CD8-positive, alpha-beta memory T cell (primary cell): ENCODE measurements around the gene DDX21. TPM values are rescaled to one million over a fixed set of nuclear protein-coding genes. Genes with fewer than 3 reads are reported as not detected.
"Not testable (repeated sequence)": the region's sequence is repeated elsewhere in the genome, so short reads cannot be mapped to it uniquely, and the experiment has no call there.

Experiments
- CTCF ChIA-PET: fragments of 350-600 bp; sonication (Branson Sonifier 250); formaldehyde crosslinking; loops from one replicate; lab custom pipeline; 2021; ENCODE audit warnings: antibody characterized with exemption; lab: Charles Lee
- POLR2A ChIA-PET: fragments of 350-600 bp; sonication (Branson Sonifier 250); formaldehyde crosslinking; loops from one replicate; lab custom pipeline; 2021; ENCODE audit warnings: antibody characterized with exemption; lab: Charles Lee
- DNase-seq, 5 donors: peaks; one replicate each; pipeline versions ENCODE4 v3.0.0 to v3.0.0-alpha.2; 2020 to 2022; ENCODE audit warnings: mixed read lengths in 1 of 5
- H3K27ac ChIP-seq: one replicate; pipeline ENCODE4 v1.7.0; 2013; ENCODE audit warnings: low read depth, mild to moderate bottlenecking, low read length, moderate library complexity
- H3K27me3 ChIP-seq: 2 replicates; pipeline ENCODE4 v1.7.0; 2013; ENCODE audit warnings: low read length, mild to moderate bottlenecking; ENCODE audit not compliant: insufficient read depth, poor library complexity, severe bottlenecking
- H3K36me3 ChIP-seq: 2 replicates; pipeline ENCODE4 v1.7.0; 2013; ENCODE audit warnings: mild to moderate bottlenecking, low read length, moderate library complexity; ENCODE audit not compliant: insufficient read depth
- H3K4me1 ChIP-seq: 2 replicates; pipeline ENCODE4 v1.7.0; 2013; ENCODE audit warnings: mild to moderate bottlenecking, low read length, moderate library complexity; ENCODE audit not compliant: insufficient read depth
- H3K4me3 ChIP-seq: 2 replicates; pipeline ENCODE4 v1.7.0; 2013; ENCODE audit warnings: mild to moderate bottlenecking, low read length
- H3K9me3 ChIP-seq: 2 replicates; pipeline ENCODE4 v1.7.0; 2013; ENCODE audit warnings: mild to moderate bottlenecking, low read length
- H3K27ac Mint-ChIP-seq, 8 donors: one replicate each; pipeline ENCODE4 v1.8.0; 2020 to 2021; ENCODE audit warnings: mixed read lengths in 8 of 8, mild to moderate bottlenecking in 6 of 8, inconsistent platforms in 3 of 8, moderate library complexity in 3 of 8
- H3K27me3 Mint-ChIP-seq, 2 donors: one replicate each; pipeline ENCODE4 v1.8.0; 2020 to 2021; ENCODE audit warnings: mixed read lengths in 2 of 2, mild to moderate bottlenecking in 1 of 2, moderate library complexity in 1 of 2
- H3K36me3 Mint-ChIP-seq, 3 donors: one replicate each; pipeline ENCODE4 v1.8.0; 2020 to 2021; ENCODE audit warnings: mixed read lengths in 3 of 3, inconsistent platforms in 1 of 3, mild to moderate bottlenecking in 1 of 3
- H3K4me1 Mint-ChIP-seq, 3 donors: one replicate each; pipeline ENCODE4 v1.8.0; 2020 to 2021; ENCODE audit warnings: mixed read lengths in 3 of 3, inconsistent platforms in 1 of 3, mild to moderate bottlenecking in 1 of 3
- H3K4me3 Mint-ChIP-seq, 7 donors: one replicate each; pipeline ENCODE4 v1.8.0; 2020 to 2021; ENCODE audit warnings: mixed read lengths in 7 of 7, mild to moderate bottlenecking in 6 of 7, moderate library complexity in 4 of 7, inconsistent platforms in 2 of 7
- H3K9me3 Mint-ChIP-seq, 5 donors: one replicate each; pipeline ENCODE4 v1.8.0; 2020 to 2022; ENCODE audit warnings: mixed read lengths in 5 of 5, mild to moderate bottlenecking in 3 of 5, moderate library complexity in 2 of 5, inconsistent platforms in 1 of 5
- polyA plus RNA-seq: library from polyadenylated mRNA; unstranded; fragments of 300-500 nt; fragmentation: Illumina TruSeq; gene quantifications from one replicate; pipeline ENCODE4 v1.2.3, GENCODE V29; 2021
- total RNA-seq, 2 experiments: library from RNA; stranded (reverse); gene quantifications; one replicate each; pipeline ENCODE4 v1.2.3, GENCODE V29; 2021

Gene DDX21
- total and polyA plus RNA-seq, 3 experiments from 2014 or later: 23.1 to 286 (median 275) TPM

DNA sequence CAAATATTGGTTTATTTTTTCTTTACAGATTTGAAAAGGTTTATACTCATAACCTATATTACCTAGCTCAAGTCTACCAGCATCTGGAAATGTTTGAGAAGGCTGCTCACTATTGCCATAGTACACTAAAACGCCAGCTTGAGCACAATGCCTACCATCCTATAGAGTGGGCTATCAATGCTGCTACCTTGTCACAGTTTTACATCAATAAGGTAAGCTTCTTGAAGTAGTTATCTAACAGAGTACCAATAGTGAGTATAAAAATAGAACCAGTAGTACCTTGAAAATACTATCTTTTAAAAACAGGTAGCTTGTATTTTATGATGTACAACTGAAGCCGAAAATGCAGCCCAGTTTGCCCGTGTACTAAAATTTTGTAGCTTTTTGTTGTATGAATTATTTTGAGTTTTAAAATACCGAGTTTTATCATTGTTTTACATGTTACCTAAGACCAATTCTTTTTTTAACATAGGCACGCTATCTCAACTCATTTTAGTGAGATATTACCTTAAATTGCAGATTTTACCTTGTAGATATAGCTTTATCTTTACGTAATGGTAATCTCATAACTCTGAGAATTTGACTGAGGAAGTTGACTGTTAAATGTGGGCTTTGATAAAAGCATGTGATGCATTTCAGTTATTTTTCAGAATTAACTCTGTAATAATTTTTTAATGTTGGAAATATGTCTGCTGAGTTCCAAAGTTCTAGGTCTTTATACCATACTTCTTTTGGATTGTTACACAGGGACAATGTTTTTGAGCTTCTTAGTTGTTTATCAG is 49.9 kb downstream of the DDX21 start:
- peaks cover 0 to 59% (median 5%) of the 10 kb centered on the region in 3 donors for H3K36me3 Mint-ChIP-seq
- H3K27ac Mint-ChIP-seq: no peak overlapping the region
- no peaks in the 10 kb centered on the region for H3K9me3 ChIP-seq
- H3K27ac ChIP-seq: no peak overlapping the region
- H3K9me3 Mint-ChIP-seq: no peaks in the 10 kb centered on the region
- peaks cover 3% of the 10 kb centered on the region for H3K4me1 ChIP-seq
- no peak for DNase-seq
- POLR2A ChIA-PET: interaction anchor here (0.9 to 1.8 kb wide), 2 partner anchors 84 to 88 kb away, joined by 3 to 5 read pairs; no protein-coding TSS in a partner anchor
- H3K27me3 Mint-ChIP-seq: no peaks in the 10 kb centered on the region
- H3K4me3 Mint-ChIP-seq: no peak overlapping the region
- no peak overlapping the region for H3K4me3 ChIP-seq
- no peaks in the 10 kb centered on the region for H3K27me3 ChIP-seq
- CTCF ChIA-PET: interaction anchor here (0.6 to 4.0 kb wide), 18 partner anchors 10 to 1874 kb away, joined by 3 to 91 read pairs (median 4); partner anchors contain the start of genes HKDC1 and SRGN
- peaks cover 3 to 5% (median 4%) of the 10 kb centered on the region in 3 donors for H3K4me1 Mint-ChIP-seq
- H3K36me3 ChIP-seq: peaks cover 4% of the 10 kb centered on the region

DNA sequence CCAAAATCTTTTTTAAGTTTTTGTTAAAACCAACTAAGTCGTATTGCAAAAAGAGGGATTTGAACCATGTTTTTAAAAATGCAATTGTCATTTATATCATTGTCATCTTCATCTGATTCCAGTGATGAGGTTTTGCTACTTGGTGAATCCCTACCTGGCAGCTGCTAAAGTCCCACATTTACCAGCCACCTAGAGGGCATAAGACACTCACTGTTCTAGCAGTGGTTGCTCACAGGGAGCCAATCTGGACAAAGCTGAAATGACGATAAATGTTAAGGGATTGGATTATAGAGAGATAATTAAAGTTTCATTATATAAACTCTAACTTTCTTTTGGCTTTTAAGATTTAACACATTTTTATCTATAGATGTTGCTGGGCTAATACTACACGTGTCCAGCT is 51.3 kb downstream of the DDX21 start:
- ChIA-PET CTCF (interaction anchor here (1.5 to 4.0 kb wide), 3 partner anchors 12 to 385 kb away, joined by 3 to 22 read pairs (median 6); partner anchors contain the start of gene SRGN), POLR2A (interaction anchor here (0.5 kb wide), 1 partner anchor 332 kb away, joined by 4 read pairs; no protein-coding TSS in a partner anchor)
- Mint-ChIP-seq H3K9me3 (no peaks in the 10 kb centered on the region), H3K27me3 (no peaks in the 10 kb centered on the region), H3K4me3 (no peak overlapping the region), H3K36me3 (peaks cover 0 to 58% (median 8%) of the 10 kb centered on the region in 3 donors), H3K4me1 (peaks cover 2 to 5% (median 4%) of the 10 kb centered on the region in 3 donors), H3K27ac (no peak overlapping the region)
- DNase-seq: no peak
- no peak overlapping the region for H3K27ac ChIP-seq
- H3K4me1 ChIP-seq: peaks cover 3% of the 10 kb centered on the region
- H3K4me3 ChIP-seq: no peak overlapping the region
- no peaks in the 10 kb centered on the region for H3K9me3 ChIP-seq
- H3K27me3 ChIP-seq: no peaks in the 10 kb centered on the region
- H3K36me3 ChIP-seq: no peaks in the 10 kb centered on the region

GRCh38 chr10:69009360-69009759 is 53.4 kb downstream of the DDX21 start:
- peaks cover 4 to 66% (median 13%) of the 10 kb centered on the region in 3 donors for H3K36me3 Mint-ChIP-seq
- Histone ChIP-seq H3K27ac (no peak overlapping the region), H3K36me3 (no peaks in the 10 kb centered on the region), H3K4me1 (peaks cover 3% of the 10 kb centered on the region), H3K9me3 (no peaks in the 10 kb centered on the region), H3K4me3 (no peak overlapping the region), H3K27me3 (no peaks in the 10 kb centered on the region)
- no peak overlapping the region for H3K4me3 Mint-ChIP-seq
- peaks cover 2 to 5% (median 4%) of the 10 kb centered on the region in 3 donors for H3K4me1 Mint-ChIP-seq
- no peaks in the 10 kb centered on the region for H3K27me3 Mint-ChIP-seq
- no peak overlapping the region for H3K27ac Mint-ChIP-seq
- H3K9me3 Mint-ChIP-seq: no peaks in the 10 kb centered on the region
- DNase-seq: no peak
- CTCF ChIA-PET: interaction anchor here (1.2 to 1.8 kb wide), 2 partner anchors 10 to 83 kb away, joined by 4 to 6 read pairs; no protein-coding TSS in a partner anchor
- POLR2A ChIA-PET: no interaction called here

DNA sequence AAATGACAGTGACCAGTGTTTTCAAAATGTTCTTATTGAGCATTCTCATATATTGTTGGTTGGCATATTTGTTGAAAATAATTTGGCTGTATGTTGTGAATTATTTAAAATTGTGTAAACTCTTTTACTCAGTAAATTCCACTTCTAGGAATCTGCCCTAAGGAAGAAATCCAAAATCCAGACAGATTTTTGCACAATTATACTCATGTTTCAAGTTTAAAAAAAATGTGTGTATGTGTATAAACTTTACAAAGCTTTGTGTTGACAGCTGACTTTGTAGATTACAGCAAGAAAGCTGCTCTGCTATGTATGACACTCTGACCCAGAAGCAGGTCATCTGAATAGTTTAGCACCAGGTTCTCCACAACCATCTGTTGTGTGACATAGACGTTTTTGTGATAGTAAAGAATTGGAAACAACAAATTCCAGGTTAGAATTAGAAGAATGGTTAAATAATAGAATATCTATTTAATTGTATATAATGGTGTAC is 54.2 kb downstream of the DDX21 start:
- H3K4me1 ChIP-seq: no peaks in the 10 kb centered on the region
- ChIA-PET CTCF (interaction anchor here (1.2 to 1.8 kb wide), 3 partner anchors 9 to 84 kb away, joined by 4 to 6 read pairs (median 5); no protein-coding TSS in a partner anchor), POLR2A (no interaction called here)
- H3K4me1 Mint-ChIP-seq: no peaks in the 10 kb centered on the region
- H3K27ac ChIP-seq: no peak overlapping the region
- H3K27me3 Mint-ChIP-seq: no peaks in the 10 kb centered on the region
- peaks cover 4 to 69% (median 16%) of the 10 kb centered on the region in 3 donors for H3K36me3 Mint-ChIP-seq
- DNase-seq: no peak
- H3K27me3 ChIP-seq: no peaks in the 10 kb centered on the region
- no peak overlapping the region for H3K4me3 Mint-ChIP-seq
- H3K27ac Mint-ChIP-seq: no peak overlapping the region
- no peaks in the 10 kb centered on the region for H3K9me3 ChIP-seq
- no peaks in the 10 kb centered on the region for H3K9me3 Mint-ChIP-seq
- no peaks in the 10 kb centered on the region for H3K36me3 ChIP-seq
- H3K4me3 ChIP-seq: no peak overlapping the region

DNA sequence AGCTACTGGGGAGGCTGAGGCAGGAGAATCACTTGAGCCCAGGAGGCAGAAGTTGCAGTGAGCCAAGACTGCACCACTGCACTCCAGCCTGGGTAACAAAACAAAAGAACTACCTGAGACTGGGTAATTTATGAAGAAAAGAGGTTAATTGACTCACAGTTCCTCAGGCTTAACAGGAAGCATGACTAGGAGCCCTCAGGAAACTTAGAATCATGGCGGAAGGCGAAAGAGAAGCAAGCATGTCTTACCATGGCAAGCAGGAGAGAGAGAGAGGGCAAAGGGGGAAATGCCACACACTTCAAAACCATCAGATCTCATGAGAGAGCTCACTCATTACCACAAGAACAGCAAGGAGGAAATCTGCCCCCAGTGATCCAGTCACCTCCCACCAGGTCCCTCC is 56.8 kb downstream of the DDX21 start:
- H3K9me3 Mint-ChIP-seq, H3K4me3 ChIP-seq, H3K27me3 ChIP-seq, DNase-seq, POLR2A ChIA-PET, H3K27ac ChIP-seq, H3K27me3 Mint-ChIP-seq, H3K4me1 Mint-ChIP-seq, H3K9me3 ChIP-seq, H3K4me3 Mint-ChIP-seq, H3K4me1 ChIP-seq, H3K36me3 ChIP-seq: not testable (repeated sequence)
- Mint-ChIP-seq H3K36me3 (peaks cover 10 to 67% (median 22%) of the 10 kb centered on the region in 3 donors), H3K27ac (peak overlapping the region in 4 of 8 donors; percentile 46 to 70 (median 62))
- CTCF ChIA-PET: interaction anchor here (1.1 kb wide), 1 partner anchor 67 kb away, joined by 3 read pairs; no protein-coding TSS in a partner anchor

DNA sequence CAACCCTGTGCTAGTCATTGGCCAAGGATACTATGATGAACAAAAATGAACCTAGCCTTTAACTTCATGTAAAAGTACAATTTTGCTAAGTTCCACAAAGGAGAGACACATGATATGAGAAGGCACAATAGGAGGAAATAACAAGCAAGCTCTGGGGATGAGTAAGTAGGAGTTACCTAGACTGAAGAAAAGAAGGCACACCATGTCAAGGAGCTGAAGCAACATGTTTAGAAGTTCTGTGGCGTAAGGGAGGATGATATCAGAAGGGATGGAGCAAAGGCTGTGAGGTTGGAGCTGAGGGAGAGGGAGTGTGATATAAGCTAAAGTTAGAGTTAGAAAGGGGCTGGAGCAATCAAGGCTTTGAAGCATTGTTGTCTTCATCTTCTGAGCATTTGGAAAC is 58.2 kb downstream of the DDX21 start:
- H3K4me3 Mint-ChIP-seq: no peak overlapping the region
- H3K9me3 ChIP-seq: no peaks in the 10 kb centered on the region
- H3K4me3 ChIP-seq: no peak overlapping the region
- no peaks in the 10 kb centered on the region for H3K4me1 ChIP-seq
- peaks cover 19 to 68% (median 28%) of the 10 kb centered on the region in 3 donors for H3K36me3 Mint-ChIP-seq
- H3K9me3 Mint-ChIP-seq: no peaks in the 10 kb centered on the region
- DNase-seq: no peak
- H3K27me3 ChIP-seq: no peaks in the 10 kb centered on the region
- peak overlapping the region in 3 of 8 donors; percentile 18 to 66 (median 59) for H3K27ac Mint-ChIP-seq
- H3K27ac ChIP-seq: no peak overlapping the region
- no peaks in the 10 kb centered on the region for H3K4me1 Mint-ChIP-seq
- H3K36me3 ChIP-seq: peaks cover 6% of the 10 kb centered on the region
- ChIA-PET CTCF (interaction anchor here (0.5 kb wide), 1 partner anchor 223 kb away, joined by 3 read pairs; no protein-coding TSS in a partner anchor), POLR2A (no interaction called here)
- H3K27me3 Mint-ChIP-seq: no peaks in the 10 kb centered on the region

- no peak overlapping the region for H3K4me3 ChIP-seq
- CTCF ChIA-PET: no interaction called here
- no peaks in the 10 kb centered on the region for H3K9me3 Mint-ChIP-seq
- H3K36me3 Mint-ChIP-seq: peaks cover 19 to 42% (median 20%) of the 10 kb centered on the region in 3 donors
- H3K4me1 ChIP-seq: no peaks in the 10 kb centered on the region
- peaks cover 0 to 1% (median under 1%) of the 10 kb centered on the region in 3 donors for H3K4me1 Mint-ChIP-seq
- H3K27me3 Mint-ChIP-seq: no peaks in the 10 kb centered on the region
- H3K36me3 ChIP-seq: peaks cover 6% of the 10 kb centered on the region
- H3K9me3 ChIP-seq: no peaks in the 10 kb centered on the region
- H3K27me3 ChIP-seq: no peaks in the 10 kb centered on the region
- no peak for DNase-seq
- peak overlapping the region in 1 of 8 donors; percentile 22 for H3K27ac Mint-ChIP-seq
- no peak overlapping the region for H3K27ac ChIP-seq
- POLR2A ChIA-PET: interaction anchor here (0.7 kb wide), 1 partner anchor 202 kb away, joined by 6 read pairs; the partner anchor contains the start of gene HKDC1
- H3K4me3 Mint-ChIP-seq: no peak overlapping the region
These were observed 62.6 kb downstream of the DDX21 start for GRCh38 chr10:69018613-69019012.

- POLR2A ChIA-PET: no interaction called here
These were observed 66.6 kb downstream of the DDX21 start for GRCh38 chr10:69022611-69023010.

More at GRCh38 chr10:69022611-69023010, 66.6 kb downstream of the DDX21 start:
- Mint-ChIP-seq H3K9me3 (no peaks in the 10 kb centered on the region), H3K36me3 (peaks cover 7 to 15% (median 10%) of the 10 kb centered on the region in 3 donors), H3K27me3 (no peaks in the 10 kb centered on the region), H3K27ac (peak overlapping the region in 1 of 8 donors; percentile 50), H3K4me3 (no peak overlapping the region), H3K4me1 (peaks cover 9 to 16% (median 10%) of the 10 kb centered on the region in 3 donors)
- Histone ChIP-seq H3K27ac (no peak overlapping the region), H3K36me3 (no peaks in the 10 kb centered on the region), H3K4me3 (no peak overlapping the region), H3K4me1 (no peaks in the 10 kb centered on the region), H3K9me3 (no peaks in the 10 kb centered on the region), H3K27me3 (no peaks in the 10 kb centered on the region)
- no peak for DNase-seq
- CTCF ChIA-PET: no interaction called here
